GM12891 (cell line): ENCODE data around the gene EYA4.

Experiments
- PAX5 ChIP-seq: IDR thresholded peaks from 2 replicates; pipeline ENCODE4 v1.6.1; 2011; ENCODE audit warnings: low read length, moderate library complexity, mild to moderate bottlenecking; ENCODE audit not compliant: insufficient read depth, severe bottlenecking
- POLR2A ChIP-seq: IDR thresholded peaks from 2 replicates; pipeline ENCODE4 v1.6.1; 2011; ENCODE audit warnings: low read depth, low read length, control low read depth
- POLR2AphosphoS5 ChIP-seq: IDR thresholded peaks from 2 replicates; pipeline ENCODE4 v1.6.1; 2011; ENCODE audit warnings: low read depth, low read length, control low read depth
- POU2F2 ChIP-seq: IDR thresholded peaks from 2 replicates; pipeline ENCODE4 v1.6.1; 2011; ENCODE audit warnings: low read depth, mild to moderate bottlenecking, control low read depth, low read length, moderate library complexity
- TAF1 ChIP-seq: IDR thresholded peaks from 2 replicates; pipeline ENCODE4 v1.6.1; 2011; ENCODE audit warnings: low read depth, low read length, control low read depth

GRCh38 chr6:133559926-133560325 is 318.8 kb downstream of the EYA4 start:
- TF ChIP-seq POLR2AphosphoS5 (no peak), POLR2A (no peak), PAX5 (no peak), POU2F2 (no peak), TAF1 (no peak)
